Colon (tissue), 2 donors: ENCODE data around the gene EFCAB9.
"Not testable (repeated sequence)": the region's sequence is repeated elsewhere in the genome, so short reads cannot be mapped to it uniquely, and the experiment has no call there.

ENCODE experiments used
- FAIRE-seq: peaks from 2 replicates; lab custom pipeline; 2012; peaks lifted over from hg19 to GRCh38; lab: Jason Lieb, UNC
- donor health status: control.
- donor health status: control.

The EFCAB9 gene

DNA sequence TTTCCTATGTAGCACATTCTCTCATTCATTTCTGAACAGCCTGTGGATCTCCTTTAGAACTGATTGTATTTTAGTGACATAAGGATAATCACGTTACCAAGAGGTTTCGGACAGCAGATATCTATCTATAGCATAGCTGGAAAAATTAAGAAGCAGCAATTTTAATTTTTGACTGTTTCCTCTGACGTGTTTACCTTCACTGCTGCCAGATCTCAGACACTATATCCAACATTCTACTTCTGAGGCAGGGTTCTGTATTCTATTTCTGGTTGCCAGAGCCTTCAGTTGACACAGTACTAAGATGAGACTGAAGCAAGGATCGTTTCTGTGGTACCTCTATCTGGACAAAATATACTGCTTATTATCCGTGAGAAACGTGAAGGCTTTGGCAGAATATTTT, at the start of gene EFCAB9:
TSS of gene EFCAB9 (plus strand) at position 301 of the 400 bp plus-strand sequence. CDS start at position 302, 1 bp downstream.
- FAIRE-seq, result no peak

GRCh38 chr5:172144291-172144815, 49.6 kb upstream of the EFCAB9 start:
- no peak for FAIRE-seq

DNA sequence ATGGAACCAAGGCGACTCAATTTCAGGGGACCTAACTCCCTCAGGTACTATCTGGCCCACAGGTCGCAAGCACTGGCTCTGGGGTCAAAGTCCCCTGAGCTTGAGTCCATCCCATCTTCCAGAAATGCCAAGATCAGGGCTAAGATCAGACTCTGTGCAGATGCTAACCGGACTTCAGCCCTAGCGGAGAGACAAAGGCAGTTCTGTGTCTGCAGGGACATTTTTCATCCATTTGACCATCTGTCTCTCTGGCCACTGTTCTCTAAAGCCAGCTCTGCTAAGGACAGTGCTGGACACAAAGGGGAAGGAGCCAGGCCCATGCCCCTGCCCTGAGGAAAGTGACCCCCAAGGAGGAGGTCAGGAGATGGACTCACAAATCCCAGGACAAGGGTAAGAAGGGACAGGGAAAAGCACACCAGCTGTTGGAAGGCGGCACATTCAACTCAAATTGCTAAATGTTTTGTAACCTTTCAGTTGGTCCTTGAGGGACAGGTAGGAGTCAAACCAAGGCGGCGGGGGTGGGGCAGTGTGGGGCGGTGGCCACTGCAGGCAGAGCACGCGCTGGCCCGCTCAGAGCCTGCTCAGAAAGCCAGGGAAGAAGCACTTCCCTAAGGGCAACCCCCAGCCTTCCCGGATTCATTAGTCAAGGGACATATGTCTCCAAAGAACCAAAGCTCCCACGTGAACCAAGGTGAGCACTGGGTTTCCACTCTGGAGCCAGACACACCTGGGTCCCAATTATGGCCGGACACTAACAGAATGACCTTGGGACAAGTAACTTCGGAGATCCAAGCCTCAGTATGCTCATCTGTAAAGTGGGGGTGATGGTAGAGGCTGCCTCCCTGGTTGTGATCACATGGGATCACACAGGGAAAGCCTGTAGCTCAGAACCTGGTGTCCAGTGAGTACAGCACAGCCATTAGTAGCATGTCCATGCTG, 48.8 kb upstream of the EFCAB9 start:
- FAIRE-seq, result no peak

DNA sequence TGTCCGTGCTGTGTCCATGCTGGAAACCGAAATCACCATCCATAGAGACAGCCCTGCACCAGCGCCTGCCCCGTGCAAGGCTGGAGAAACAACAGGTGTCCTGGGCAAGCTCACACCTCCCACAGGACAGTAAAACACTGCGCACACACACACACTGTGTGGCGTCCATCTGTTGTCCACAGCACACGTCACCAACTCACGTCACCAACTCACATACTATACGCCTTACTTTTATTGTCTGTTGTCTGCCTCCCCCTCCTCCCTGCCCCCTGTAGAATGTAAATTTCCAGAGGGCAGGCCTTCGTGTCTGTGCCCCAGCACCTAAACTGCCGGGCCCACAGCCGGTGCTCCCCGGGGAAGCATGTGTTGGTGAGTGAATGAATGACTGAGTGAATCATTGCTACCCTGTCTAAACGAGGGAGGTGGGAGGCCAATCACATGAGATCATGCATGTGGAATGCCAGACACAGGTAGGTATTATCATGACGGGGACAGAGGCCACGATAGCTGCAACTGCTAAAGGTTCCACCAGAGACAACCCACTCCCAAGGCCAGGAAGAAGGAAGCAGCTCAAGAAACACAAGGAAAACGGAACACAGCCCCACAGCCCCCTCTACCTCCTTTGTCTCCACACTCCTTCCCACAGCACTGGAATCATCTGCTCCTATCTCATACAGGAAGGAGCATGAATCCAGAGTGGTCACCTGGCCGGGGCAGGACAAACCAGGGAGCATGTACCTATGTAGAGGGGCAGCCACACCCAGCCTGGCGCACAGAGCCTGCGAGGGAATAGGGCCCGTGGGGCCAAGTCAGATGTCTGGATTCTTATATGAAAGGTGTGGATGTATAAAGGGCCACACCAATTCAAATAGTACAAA, 47.9 kb upstream of the EFCAB9 start:
- no peak for FAIRE-seq

- FAIRE-seq, result no peak
Measured at GRCh38 chr5:172146748-172147092, 47.3 kb upstream of the EFCAB9 start.

GRCh38 chr5:172147857-172148256, 46.1 kb upstream of the EFCAB9 start:
- no peak for FAIRE-seq

- no peak for FAIRE-seq
Measured at GRCh38 chr5:172148381-172148780, 45.6 kb upstream of the EFCAB9 start.

GRCh38 chr5:172149073-172149472, 44.9 kb upstream of the EFCAB9 start:
- FAIRE-seq, result no peak

DNA sequence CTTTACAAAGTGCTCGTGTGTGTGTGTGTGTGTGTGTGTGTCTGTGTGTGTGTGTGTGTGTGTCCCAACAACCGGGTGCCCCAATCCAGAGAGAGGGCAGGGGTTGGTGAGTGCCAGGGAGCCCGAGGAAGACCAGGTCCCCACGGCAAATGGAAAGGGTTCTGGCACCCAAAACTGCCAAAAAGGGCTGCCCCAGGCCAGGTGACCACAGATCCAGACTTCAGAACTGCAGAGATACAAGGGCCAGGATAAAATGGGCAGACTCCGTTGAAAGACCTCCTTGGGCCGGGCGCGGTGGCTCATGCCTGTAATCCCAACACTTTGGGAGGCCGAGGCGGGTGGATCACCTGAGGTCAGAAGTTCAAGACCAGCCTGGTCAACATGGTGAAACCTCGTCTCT, 44.5 kb upstream of the EFCAB9 start:
- not testable (repeated sequence) for FAIRE-seq

GRCh38 chr5:172150514-172151425, 43.2 kb upstream of the EFCAB9 start:
- no peak for FAIRE-seq

DNA sequence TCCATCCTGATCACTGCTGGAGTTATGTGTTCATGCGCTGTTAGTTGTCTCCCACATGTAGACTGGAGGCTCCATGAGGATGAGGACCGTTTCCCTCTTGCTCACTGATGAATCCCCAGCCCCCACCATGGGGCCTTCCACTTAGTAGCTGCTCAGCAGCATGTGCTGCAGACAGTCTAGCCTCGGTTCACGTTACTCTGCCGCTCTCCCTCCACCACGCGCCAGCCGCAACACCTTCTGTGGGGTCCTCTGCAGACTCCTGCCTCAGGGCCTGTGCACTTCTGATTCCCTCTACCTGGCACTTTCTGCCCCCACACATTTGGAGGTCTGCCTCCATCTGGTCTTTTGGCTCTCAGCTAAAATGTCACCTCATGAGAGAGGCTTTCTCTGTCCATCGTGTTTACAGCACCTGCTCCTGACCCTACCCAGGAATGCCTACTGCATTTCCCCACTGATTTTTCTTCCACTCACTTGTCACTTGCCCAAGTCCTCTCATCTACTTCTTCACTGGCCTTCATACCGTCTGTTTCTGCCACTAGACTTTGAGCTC, 42.2 kb upstream of the EFCAB9 start:
- FAIRE-seq, result no peak

- no peak for FAIRE-seq
Measured at GRCh38 chr5:172153695-172154094, 40.3 kb upstream of the EFCAB9 start.

DNA sequence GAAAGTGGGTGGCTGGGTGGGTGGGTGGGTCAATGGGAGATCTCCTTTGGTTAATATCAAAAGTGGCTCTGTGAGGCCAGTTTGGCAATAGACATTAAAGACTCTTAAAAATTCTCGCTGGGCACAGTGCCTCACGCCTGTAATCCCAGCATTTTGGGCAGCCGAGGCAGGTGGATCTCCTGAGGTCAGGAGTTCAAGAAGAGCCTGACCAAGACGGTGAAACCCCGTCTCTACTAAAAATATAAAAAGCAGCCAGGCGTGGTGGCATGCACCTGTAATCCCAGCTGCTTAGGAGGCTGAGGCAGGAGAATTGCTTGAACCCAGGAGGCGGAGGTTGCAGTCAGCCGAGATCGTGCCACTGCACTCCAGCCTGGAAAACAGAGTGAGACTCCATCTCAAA, 38.9 kb upstream of the EFCAB9 start:
- FAIRE-seq, result not testable (repeated sequence)

DNA sequence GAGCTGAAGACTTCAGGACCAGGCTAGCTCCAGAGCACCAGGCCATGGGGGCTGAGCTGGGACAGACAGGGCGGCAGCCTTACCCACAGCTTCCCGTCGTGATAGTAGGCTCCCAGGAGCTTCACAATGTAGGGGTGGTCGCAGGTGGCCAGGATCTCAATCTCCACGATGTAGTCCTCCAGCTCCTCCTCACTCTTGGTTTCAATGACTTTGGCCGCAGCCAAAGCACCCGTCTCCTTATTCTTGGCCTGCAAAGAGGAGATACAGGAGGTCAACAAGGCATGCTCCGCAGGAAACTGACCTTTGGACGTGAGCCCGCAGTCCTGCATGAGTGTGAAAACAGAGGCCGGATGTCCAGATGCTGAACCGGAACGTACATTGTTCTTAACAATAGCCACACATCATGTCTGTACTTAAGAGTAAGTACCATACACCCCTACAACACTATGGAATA, 37.4 kb upstream of the EFCAB9 start:
- FAIRE-seq, result no peak

- no peak for FAIRE-seq
Measured at GRCh38 chr5:172159016-172159415, 35.0 kb upstream of the EFCAB9 start.

- no peak for FAIRE-seq
Measured at GRCh38 chr5:172160506-172160905, 33.5 kb upstream of the EFCAB9 start.

- FAIRE-seq, result no peak
Measured at GRCh38 chr5:172162323-172162986, 31.5 kb upstream of the EFCAB9 start.

DNA sequence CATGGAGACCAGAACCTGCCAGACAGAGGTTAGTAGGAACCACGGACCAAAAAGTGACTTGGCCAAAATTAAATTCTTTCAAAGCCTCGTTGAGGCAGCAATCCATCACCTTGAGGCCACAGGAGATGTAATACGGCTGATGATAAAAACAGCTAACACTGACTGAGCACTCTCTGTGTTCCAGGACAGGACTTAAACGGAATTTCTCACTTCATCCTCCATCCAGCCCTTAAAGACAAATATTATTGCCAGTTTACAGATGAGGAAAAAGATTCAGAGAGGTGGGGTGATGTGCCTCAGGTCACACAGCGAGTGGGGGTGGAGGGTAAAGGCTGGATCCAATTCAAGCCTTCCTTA, 31.0 kb upstream of the EFCAB9 start:
- no peak for FAIRE-seq

DNA sequence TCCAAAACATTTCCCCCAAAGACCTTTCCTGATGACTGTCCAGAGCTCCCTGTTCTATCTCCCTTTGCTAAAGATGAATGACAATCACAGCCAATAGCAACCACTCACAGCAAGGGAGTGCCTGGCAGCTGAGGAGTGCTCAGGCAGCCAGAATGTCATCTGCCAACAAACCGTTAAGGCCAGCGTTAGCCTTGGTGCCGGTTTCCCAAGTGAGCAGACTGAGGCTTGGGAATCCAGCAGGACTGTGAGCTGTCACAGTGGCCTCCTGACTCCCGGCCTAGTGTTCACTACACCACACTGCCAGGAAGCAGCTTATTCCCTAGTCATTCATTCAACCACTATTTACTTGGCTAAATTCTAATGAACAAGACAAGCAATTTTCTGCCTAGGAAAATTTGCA, 30.6 kb upstream of the EFCAB9 start:
- no peak for FAIRE-seq

DNA sequence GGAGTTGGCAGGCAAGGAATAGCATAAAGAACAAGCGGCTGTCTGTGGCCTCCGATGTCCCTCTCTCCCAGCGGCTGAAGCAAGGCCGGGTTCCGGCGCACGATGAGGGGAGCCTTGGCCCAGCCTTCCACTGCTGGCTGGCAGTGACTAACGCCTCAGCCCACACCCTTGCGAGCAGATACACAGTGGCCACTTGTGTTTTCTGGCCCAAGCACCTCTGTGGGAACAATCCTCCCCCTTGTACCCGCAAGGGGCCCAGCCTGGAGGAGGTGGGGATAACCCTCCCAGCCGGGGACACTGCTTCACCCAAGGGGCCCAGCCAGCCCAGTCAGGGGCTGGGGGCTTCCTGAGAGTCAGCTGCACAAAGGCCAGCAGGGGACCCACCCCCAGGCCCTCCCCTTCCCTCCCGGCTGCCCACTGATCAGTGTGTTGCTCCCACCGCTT, 29.2 kb upstream of the EFCAB9 start:
- FAIRE-seq, result no peak

GRCh38 chr5:172165465-172165864, 28.5 kb upstream of the EFCAB9 start:
- no peak for FAIRE-seq
